Measurements from ENCODE around the gene PRKCA.

PRKCA gene

DNA sequence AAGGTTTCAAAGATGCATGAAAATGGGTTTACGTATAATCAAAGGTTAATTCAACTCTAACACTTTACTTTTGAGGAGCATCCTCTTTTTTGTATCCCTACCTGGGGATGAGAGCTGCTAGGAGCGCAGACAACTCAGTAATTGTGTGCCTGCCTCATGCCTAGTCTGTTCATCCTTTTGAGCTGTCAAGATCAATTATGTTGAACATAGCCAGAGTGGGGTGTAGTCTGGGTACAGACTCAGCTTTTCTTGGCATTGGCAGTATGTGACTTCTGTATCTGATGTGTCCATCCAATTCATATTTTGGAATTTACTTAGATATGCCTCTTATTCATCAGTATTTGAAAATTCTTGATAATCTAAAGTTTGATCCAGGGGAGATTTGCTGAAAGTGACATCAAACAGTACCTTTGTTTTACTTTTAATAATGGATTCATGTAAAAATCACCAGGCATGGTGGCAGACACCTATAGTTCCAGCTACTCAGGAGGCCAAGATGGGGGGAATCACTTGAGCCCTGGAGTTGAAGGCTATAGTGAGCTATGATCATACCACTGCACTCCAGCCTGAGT, 24.1 kb downstream of the PRKCA start:
- TF ChIP-seq, protein P1, sequence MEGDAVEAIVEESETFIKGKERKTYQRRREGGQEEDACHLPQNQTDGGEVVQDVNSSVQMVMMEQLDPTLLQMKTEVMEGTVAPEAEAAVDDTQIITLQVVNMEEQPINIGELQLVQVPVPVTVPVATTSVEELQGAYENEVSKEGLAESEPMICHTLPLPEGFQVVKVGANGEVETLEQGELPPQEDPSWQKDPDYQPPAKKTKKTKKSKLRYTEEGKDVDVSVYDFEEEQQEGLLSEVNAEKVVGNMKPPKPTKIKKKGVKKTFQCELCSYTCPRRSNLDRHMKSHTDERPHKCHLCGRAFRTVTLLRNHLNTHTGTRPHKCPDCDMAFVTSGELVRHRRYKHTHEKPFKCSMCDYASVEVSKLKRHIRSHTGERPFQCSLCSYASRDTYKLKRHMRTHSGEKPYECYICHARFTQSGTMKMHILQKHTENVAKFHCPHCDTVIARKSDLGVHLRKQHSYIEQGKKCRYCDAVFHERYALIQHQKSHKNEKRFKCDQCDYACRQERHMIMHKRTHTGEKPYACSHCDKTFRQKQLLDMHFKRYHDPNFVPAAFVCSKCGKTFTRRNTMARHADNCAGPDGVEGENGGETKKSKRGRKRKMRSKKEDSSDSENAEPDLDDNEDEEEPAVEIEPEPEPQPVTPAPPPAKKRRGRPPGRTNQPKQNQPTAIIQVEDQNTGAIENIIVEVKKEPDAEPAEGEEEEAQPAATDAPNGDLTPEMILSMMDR (IDR thresholded peaks at IDR 0.05; ENCODE audit: insufficient read depth, low read length, missing control alignments), result no peak
- no peak for DNase-seq (ENCODE audit: low read depth, low spot score)
- H3K4me3 ChIP-seq (ENCODE audit: low read depth, low read length), result no peak overlapping the region
- ChIA-PET CTCF (interaction anchor here (0.9 to 1.8 kb wide), 2 partner anchors 9 to 16 kb away, joined by 3 to 6 read pairs; no protein-coding TSS in a partner anchor), POLR2A (no interaction called here)

DNA sequence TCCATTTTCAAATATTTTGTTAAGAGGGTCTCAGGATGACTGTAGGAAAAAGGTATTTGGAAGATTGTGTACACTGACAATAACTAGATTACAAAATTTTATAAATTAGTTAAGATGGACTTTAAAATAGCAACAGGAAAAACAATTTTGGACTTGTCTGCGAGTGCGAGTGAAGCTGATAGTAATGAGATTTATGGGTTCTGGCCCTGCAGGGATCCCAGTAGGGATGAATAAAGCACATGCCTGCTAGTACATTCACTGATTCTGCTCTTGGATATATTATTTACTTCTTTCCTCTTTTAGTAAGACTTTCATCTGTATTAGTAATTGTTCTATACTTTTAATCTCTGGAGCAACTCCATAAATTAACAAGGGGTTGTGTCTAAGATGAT, 28.2 kb downstream of the PRKCA start:
- CTCF ChIA-PET, result interaction anchor here (1.4 kb wide), 2 partner anchors 8 to 10 kb away, joined by 4 to 5 read pairs; no protein-coding TSS in a partner anchor
- no peak for DNase-seq (ENCODE audit: low read depth, low spot score)

DNA sequence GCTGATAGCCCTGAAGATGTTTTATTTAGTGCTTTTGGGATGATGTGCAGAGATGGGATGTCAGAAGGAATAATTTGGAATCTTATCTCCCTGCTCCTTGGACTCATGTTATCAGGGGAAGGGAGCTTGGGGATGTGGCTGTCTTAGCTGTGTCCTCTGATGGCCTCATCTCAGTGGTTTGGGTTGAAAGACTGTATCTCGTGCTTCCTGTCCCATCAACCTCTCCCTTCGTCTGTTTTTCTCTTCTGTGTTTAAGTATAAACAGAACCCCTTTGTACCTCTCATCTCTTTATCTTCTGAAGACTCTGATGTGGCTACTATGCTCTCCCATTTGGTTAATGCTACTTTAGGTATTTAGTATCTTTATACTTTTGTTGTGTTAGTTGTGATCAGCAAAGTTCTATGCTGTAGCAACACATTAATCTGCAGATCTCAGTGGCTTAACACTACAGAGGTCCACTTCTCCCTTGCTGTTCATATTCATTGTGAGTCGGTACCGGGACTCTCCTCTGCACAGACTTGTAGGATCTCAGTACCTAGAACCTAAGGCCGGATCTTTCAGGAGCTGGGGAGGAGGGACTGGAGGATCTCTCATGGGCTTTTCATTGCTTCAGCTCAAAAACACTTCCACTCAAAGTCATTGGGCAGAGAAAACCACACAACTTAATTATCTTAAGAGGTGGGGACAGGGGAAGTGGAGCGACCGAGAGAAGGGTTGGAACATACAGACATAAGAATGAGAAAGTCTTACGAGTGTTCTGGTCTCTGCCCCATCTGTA, 28.8 kb downstream of the PRKCA start:
- TF ChIP-seq, protein P1 (IDR thresholded peaks at IDR 0.05; ENCODE audit: insufficient read depth, low read length, missing control alignments), result no peak
- ChIA-PET POLR2A (no interaction called here), CTCF (interaction anchor here (1.4 kb wide), 1 partner anchor 10 kb away, joined by 4 read pairs; no protein-coding TSS in a partner anchor)

More for the DNA sequence above, 28.2 kb downstream of the PRKCA start:
- no peak overlapping the region for H3K4me3 ChIP-seq (ENCODE audit: low read depth, low read length)
- TF ChIP-seq, protein P1 (IDR thresholded peaks at IDR 0.05; ENCODE audit: insufficient read depth, low read length, missing control alignments), result no peak
- POLR2A ChIA-PET, result no interaction called here

GRCh38 chr17:66335797-66336196, 33.4 kb downstream of the PRKCA start:
- ChIA-PET CTCF (interaction anchor here (1.0 to 1.1 kb wide), 2 partner anchors 10 to 19 kb away, joined by 3 to 6 read pairs; no protein-coding TSS in a partner anchor), POLR2A (no interaction called here)
- H3K4me3 ChIP-seq (ENCODE audit: low read depth, low read length), result no peak overlapping the region
- TF ChIP-seq, protein P1 (IDR thresholded peaks at IDR 0.05; ENCODE audit: insufficient read depth, low read length, missing control alignments), result no peak
- no peak for DNase-seq (ENCODE audit: low read depth, low spot score)

More for the DNA sequence above, 28.8 kb downstream of the PRKCA start:
- no peak overlapping the region for H3K4me3 ChIP-seq (ENCODE audit: low read depth, low read length)
- no peak for DNase-seq (ENCODE audit: low read depth, low spot score)

GRCh38 chr17:66337268-66337667, 34.9 kb downstream of the PRKCA start:
- H3K4me3 ChIP-seq (ENCODE audit: low read depth, low read length), result no peak overlapping the region
- no peak for DNase-seq (ENCODE audit: low read depth, low spot score)
- TF ChIP-seq, protein P1 (IDR thresholded peaks at IDR 0.05; ENCODE audit: insufficient read depth, low read length, missing control alignments), result no peak
- CTCF ChIA-PET, result no interaction called here
- POLR2A ChIA-PET, result no interaction called here

DNA sequence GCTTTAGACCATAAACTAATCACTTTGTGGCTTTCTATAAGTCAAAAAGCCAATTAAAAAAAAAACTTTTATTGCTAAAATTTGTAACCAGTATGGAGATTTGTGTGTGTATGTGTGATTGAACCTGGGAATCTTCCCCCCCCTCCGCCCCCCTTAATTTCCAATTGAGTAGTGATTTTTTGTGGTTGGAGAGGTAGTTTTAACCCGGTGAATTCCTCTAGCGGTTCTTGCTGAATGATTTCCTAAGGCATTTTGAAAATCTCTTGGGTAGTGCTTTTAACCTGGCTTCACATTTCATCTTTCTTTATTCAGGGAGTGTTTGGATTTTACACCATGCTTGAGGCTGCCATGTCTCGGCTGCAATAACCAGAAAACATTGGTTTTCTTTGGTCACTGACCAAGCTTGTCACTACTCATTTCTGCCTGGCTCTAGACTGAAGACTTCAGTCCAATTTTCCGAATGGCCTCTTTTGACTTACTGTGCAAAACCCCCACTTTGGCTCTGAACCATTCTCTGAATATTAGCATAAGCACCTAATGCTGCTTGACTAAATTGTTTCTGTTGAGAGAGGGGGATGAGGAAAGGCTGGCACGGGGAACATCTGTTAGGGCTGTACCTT, 35.6 kb downstream of the PRKCA start:
- ChIA-PET CTCF (interaction anchor here (1.7 kb wide), 1 partner anchor 8 kb away, joined by 5 read pairs; no protein-coding TSS in a partner anchor), POLR2A (no interaction called here)
- TF ChIP-seq, protein P1 (IDR thresholded peaks at IDR 0.05; ENCODE audit: insufficient read depth, low read length, missing control alignments), result no peak
- no peak overlapping the region for H3K4me3 ChIP-seq (ENCODE audit: low read depth, low read length)
- no peak for DNase-seq (ENCODE audit: low read depth, low spot score)
